ENCODE results near the gene CDK11B. TPM values are rescaled to one million over a fixed set of nuclear protein-coding genes. Genes with fewer than 3 reads are reported as not detected.
A peak's percentile ranks its signal among the peaks of the same experiment; 100 is the strongest.

Gene CDK11B
- total and polyA plus RNA-seq, 2 of the 8 experiments (the other 6 are each of a cell fraction or from before 2014, with no cell fraction given): 11.1 to 31.9 TPM

- Histone ChIP-seq H2AFZ (ENCODE audit: low read length) (no peak overlapping the region), H3K79me1 (ENCODE audit: low read depth, low read length) (peaks cover 19% of the 10 kb centered on the region), H3K23ac (ENCODE audit: insufficient read length) (no peak overlapping the region), H3K18ac (ENCODE audit: extremely low read depth, low read length) (peak overlapping the region; percentile 51; the same call in 1 of the 2 replicates), H4K8ac (ENCODE audit: extremely low read depth, insufficient read depth, low read length) (peak overlapping the region; percentile 71), H3K23me2 (ENCODE audit: low read depth, low read length) (no peaks in the 10 kb centered on the region), H2BK20ac (ENCODE audit: low read length) (peak overlapping the region; percentile 5; the same call in 1 of the 2 replicates), H4K91ac (replicated peaks; ENCODE audit: insufficient read length, low read length) (no peak overlapping the region), H4K20me1 (replicated peaks in 1 of 2; ENCODE audit: control insufficient read depth in 1 of 2, insufficient read depth in 2 of 2, low read length in 2 of 2) (peaks cover 5 to 19% of the 10 kb centered on the region in 2 experiments), H2BK120ac (replicated peaks; ENCODE audit: low read depth, low read length) (no peak overlapping the region), H3K27ac (ENCODE audit: low read depth, low read length) (peak overlapping the region; percentile 36), H3K9ac (replicated peaks in 1 of 4; ENCODE audit: extremely low read depth in 1 of 4, low read depth in 3 of 4, low read length in 3 of 4) (no peak overlapping the region), H3K79me2 (ENCODE audit: control insufficient read depth in 1 of 2, insufficient read depth in 2 of 2, low read length in 2 of 2) (peaks cover 4 to 47% of the 10 kb centered on the region in 2 experiments; a peak in 2 of 4 replicates), H3K4me2 (ENCODE audit: insufficient read depth in 1 of 2, low read depth in 2 of 2, low read length in 2 of 2) (no peak overlapping the region), H2AK5ac (ENCODE audit: low read depth, low read length) (no peak overlapping the region; the same call in 1 of the 2 replicates), H3K4me3 (ENCODE audit: extremely low read depth in 1 of 4, insufficient read depth in 2 of 4, low read depth in 3 of 4, low read length in 4 of 4) (no peak overlapping the region), H2BK12ac (ENCODE audit: low read depth, low read length) (peak overlapping the region; percentile 62; the same call in 1 of the 2 replicates), H3K14ac (ENCODE audit: insufficient read length) (no peak overlapping the region), H4K5ac (ENCODE audit: insufficient read length, low read depth, low read length) (no peak overlapping the region), H3K56ac (replicated peaks; ENCODE audit: insufficient read length, low read depth, low read length) (no peak overlapping the region), H2BK5ac (ENCODE audit: low read depth, low read length) (peak overlapping the region; percentile 20; the same call in 1 of the 2 replicates), H3K9me3 (ENCODE audit: insufficient read depth in 2 of 2, low read depth in 1 of 2, low read length in 1 of 2) (no peaks in the 10 kb centered on the region), H3K27me3 (replicated peaks in 1 of 4; ENCODE audit: control insufficient read depth in 3 of 4, extremely low read depth in 1 of 4, insufficient read depth in 3 of 4, low read length in 3 of 4) (no peaks in the 10 kb centered on the region), H3K4ac (replicated peaks; ENCODE audit: insufficient read length, low read depth, low read length) (no peak overlapping the region), H3K36me3 (ENCODE audit: control insufficient read depth in 2 of 4, insufficient read depth in 4 of 4, low read length in 3 of 4) (no peaks in the 10 kb centered on the region; a peak in 1 of 8 replicates), H2BK15ac (ENCODE audit: low read length) (no peak overlapping the region), H3K4me1 (replicated peaks in 1 of 4; ENCODE audit: control insufficient read depth in 3 of 4, insufficient read depth in 4 of 4, low read length in 3 of 4) (peaks cover 0 to 20% (median 13%) of the 10 kb centered on the region in 4 experiments; a peak in 6 of 7 replicates)
- DNase-seq (ENCODE audit: low read depth in 1 of 2, low spot score in 2 of 2) (peak in 1 of 2 experiments; percentile 84), FAIRE-seq (no peak)
- CTCF ChIA-PET (ENCODE audit: partially characterized antibody): interaction anchor here (0.8 to 2.7 kb wide), 11 partner anchors 10 to 365 kb away, joined by 3 to 24 read pairs (median 4); partner anchors contain the start of gene CDK11A
- 73% methylated on average over 22 of the region's 24 CpGs; no CpG with 5 or more reads in 1 of the 2 experiments for WGBS, 2 experiments (ENCODE audit: extremely low coverage in 1 of 2, insufficient coverage in 1 of 2, insufficient read length in 1 of 2, insufficient replicate concordance in 2 of 2, low coverage in 1 of 2, low lambda C conversion rate in 2 of 2, missing lambda C conversion rate in 1 of 2)
- POLR2A ChIA-PET (ENCODE audit: partially characterized antibody): interaction anchor here (0.6 to 1.4 kb wide), 3 partner anchors 10 to 284 kb away, joined by 3 to 5 read pairs (median 5); no protein-coding TSS in a partner anchor
- no peak for TF ChIP-seq TCF12 (IDR thresholded peaks at IDR 0.05; ENCODE audit: low read depth, low read length)
- peak; percentile 49; the same call in 1 of the 2 replicates for TF ChIP-seq GABPA (IDR thresholded peaks at IDR 0.05; ENCODE audit: borderline replicate concordance, insufficient read depth, low read length)
- peak; percentile 65 for TF ChIP-seq CREB1 (IDR thresholded peaks at IDR 0.05)
- TF ChIP-seq PHF8 (conservative IDR thresholded peaks at IDR 0.05; ENCODE audit: low read depth, low read length): no peak
- TF ChIP-seq, protein P1, sequence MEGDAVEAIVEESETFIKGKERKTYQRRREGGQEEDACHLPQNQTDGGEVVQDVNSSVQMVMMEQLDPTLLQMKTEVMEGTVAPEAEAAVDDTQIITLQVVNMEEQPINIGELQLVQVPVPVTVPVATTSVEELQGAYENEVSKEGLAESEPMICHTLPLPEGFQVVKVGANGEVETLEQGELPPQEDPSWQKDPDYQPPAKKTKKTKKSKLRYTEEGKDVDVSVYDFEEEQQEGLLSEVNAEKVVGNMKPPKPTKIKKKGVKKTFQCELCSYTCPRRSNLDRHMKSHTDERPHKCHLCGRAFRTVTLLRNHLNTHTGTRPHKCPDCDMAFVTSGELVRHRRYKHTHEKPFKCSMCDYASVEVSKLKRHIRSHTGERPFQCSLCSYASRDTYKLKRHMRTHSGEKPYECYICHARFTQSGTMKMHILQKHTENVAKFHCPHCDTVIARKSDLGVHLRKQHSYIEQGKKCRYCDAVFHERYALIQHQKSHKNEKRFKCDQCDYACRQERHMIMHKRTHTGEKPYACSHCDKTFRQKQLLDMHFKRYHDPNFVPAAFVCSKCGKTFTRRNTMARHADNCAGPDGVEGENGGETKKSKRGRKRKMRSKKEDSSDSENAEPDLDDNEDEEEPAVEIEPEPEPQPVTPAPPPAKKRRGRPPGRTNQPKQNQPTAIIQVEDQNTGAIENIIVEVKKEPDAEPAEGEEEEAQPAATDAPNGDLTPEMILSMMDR (IDR thresholded peaks at IDR 0.05; ENCODE audit: control extremely low read depth in 1 of 3, insufficient read depth in 1 of 3, low read depth in 1 of 3, low read length in 3 of 3): peak; percentile 55 to 81 (median 78)
- peak in 1 of 2 experiments; percentile 20; a peak in 2 of 4 replicates for TF ChIP-seq RAD21 (IDR thresholded peaks at IDR 0.05 in 1 of 2, conservative IDR thresholded peaks at IDR 0.05 in 1 of 2; ENCODE audit: low read depth in 2 of 2, low read length in 2 of 2)
- TF ChIP-seq, protein P2, sequence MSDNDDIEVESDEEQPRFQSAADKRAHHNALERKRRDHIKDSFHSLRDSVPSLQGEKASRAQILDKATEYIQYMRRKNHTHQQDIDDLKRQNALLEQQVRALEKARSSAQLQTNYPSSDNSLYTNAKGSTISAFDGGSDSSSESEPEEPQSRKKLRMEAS (IDR thresholded peaks at IDR 0.05): peak; percentile 27; the same call in 1 of the 2 replicates
These were observed 20.0 kb upstream of the CDK11B start for GRCh38 chr1:1678581-1679380.
